ENCODE results near the gene BRINP1.

Gene BRINP1

GRCh38 chr9:119298076-119298853 is 71.0 kb downstream of the BRINP1 start:
- no peak overlapping the region for H3K4me3 ChIP-seq (ENCODE audit: low read depth in 1 of 2, low read length in 2 of 2)
- H3K9ac ChIP-seq (ENCODE audit: low read length) = no peak overlapping the region
- H3K36me3 ChIP-seq (ENCODE audit: insufficient read depth, low read length) = no peaks in the 10 kb centered on the region
- no peak overlapping the region for H3K27ac ChIP-seq (ENCODE audit: low read depth, low read length)
- no peaks in the 10 kb centered on the region for H3K27me3 ChIP-seq (ENCODE audit: control insufficient read depth in 1 of 2, insufficient read depth in 2 of 2, low read length in 2 of 2)
- no peaks in the 10 kb centered on the region for H3K9me3 ChIP-seq (ENCODE audit: low read length)
- H3K4me1 ChIP-seq (ENCODE audit: insufficient read depth, low read length) = no peaks in the 10 kb centered on the region

GRCh38 chr9:119291554-119291953 is 77.7 kb downstream of the BRINP1 start:
- no peak overlapping the region for H3K9ac ChIP-seq (ENCODE audit: low read length)
- no peak overlapping the region for H3K27ac ChIP-seq (ENCODE audit: low read depth, low read length)
- H3K4me1 ChIP-seq (ENCODE audit: insufficient read depth, low read length) = no peaks in the 10 kb centered on the region
- H3K27me3 ChIP-seq (ENCODE audit: control insufficient read depth in 1 of 2, insufficient read depth in 2 of 2, low read length in 2 of 2) = no peaks in the 10 kb centered on the region
- H3K4me3 ChIP-seq (ENCODE audit: low read depth in 1 of 2, low read length in 2 of 2) = no peak overlapping the region
- H3K36me3 ChIP-seq (ENCODE audit: insufficient read depth, low read length) = no peaks in the 10 kb centered on the region
- no peaks in the 10 kb centered on the region for H3K9me3 ChIP-seq (ENCODE audit: low read length)

GRCh38 chr9:119289740-119290433 is 79.3 kb downstream of the BRINP1 start:
- no peaks in the 10 kb centered on the region for H3K9me3 ChIP-seq (ENCODE audit: low read length)

GRCh38 chr9:119284587-119285337 is 84.5 kb downstream of the BRINP1 start:
- Histone ChIP-seq H3K27ac (ENCODE audit: low read depth, low read length) (no peak overlapping the region), H3K36me3 (ENCODE audit: insufficient read depth, low read length) (no peaks in the 10 kb centered on the region), H3K4me1 (ENCODE audit: insufficient read depth, low read length) (no peaks in the 10 kb centered on the region), H3K27me3 (ENCODE audit: control insufficient read depth in 1 of 2, insufficient read depth in 2 of 2, low read length in 2 of 2) (no peaks in the 10 kb centered on the region), H3K4me3 (ENCODE audit: low read depth in 1 of 2, low read length in 2 of 2) (no peak overlapping the region), H3K9ac (ENCODE audit: low read length) (no peak overlapping the region), H3K9me3 (ENCODE audit: low read length) (no peaks in the 10 kb centered on the region)

More at GRCh38 chr9:119289740-119290433, 79.3 kb downstream of the BRINP1 start:
- H3K9ac ChIP-seq (ENCODE audit: low read length) = no peak overlapping the region
- H3K36me3 ChIP-seq (ENCODE audit: insufficient read depth, low read length) = no peaks in the 10 kb centered on the region
- no peaks in the 10 kb centered on the region for H3K4me1 ChIP-seq (ENCODE audit: insufficient read depth, low read length)
- H3K27me3 ChIP-seq (ENCODE audit: control insufficient read depth in 1 of 2, insufficient read depth in 2 of 2, low read length in 2 of 2) = no peaks in the 10 kb centered on the region
- H3K27ac ChIP-seq (ENCODE audit: low read depth, low read length) = no peak overlapping the region
- H3K4me3 ChIP-seq (ENCODE audit: low read depth in 1 of 2, low read length in 2 of 2) = no peak overlapping the region

- H3K9ac ChIP-seq (ENCODE audit: low read length) = no peak overlapping the region
- no peaks in the 10 kb centered on the region for H3K9me3 ChIP-seq (ENCODE audit: low read length)
- H3K4me1 ChIP-seq (ENCODE audit: insufficient read depth, low read length) = no peaks in the 10 kb centered on the region
- no peaks in the 10 kb centered on the region for H3K27me3 ChIP-seq (ENCODE audit: control insufficient read depth in 1 of 2, insufficient read depth in 2 of 2, low read length in 2 of 2)
- no peak overlapping the region for H3K4me3 ChIP-seq (ENCODE audit: low read depth in 1 of 2, low read length in 2 of 2)
- no peaks in the 10 kb centered on the region for H3K36me3 ChIP-seq (ENCODE audit: insufficient read depth, low read length)
- H3K27ac ChIP-seq (ENCODE audit: low read depth, low read length) = no peak overlapping the region
Observed at GRCh38 chr9:119284118-119284517, 85.1 kb downstream of the BRINP1 start.

GRCh38 chr9:119283078-119283794 is 86.0 kb downstream of the BRINP1 start:
- H3K36me3 ChIP-seq (ENCODE audit: insufficient read depth, low read length) = no peaks in the 10 kb centered on the region
- no peaks in the 10 kb centered on the region for H3K9me3 ChIP-seq (ENCODE audit: low read length)
- H3K27ac ChIP-seq (ENCODE audit: low read depth, low read length) = no peak overlapping the region
- H3K27me3 ChIP-seq (ENCODE audit: control insufficient read depth in 1 of 2, insufficient read depth in 2 of 2, low read length in 2 of 2) = no peaks in the 10 kb centered on the region
- H3K9ac ChIP-seq (ENCODE audit: low read length) = no peak overlapping the region
- no peaks in the 10 kb centered on the region for H3K4me1 ChIP-seq (ENCODE audit: insufficient read depth, low read length)
- H3K4me3 ChIP-seq (ENCODE audit: low read depth in 1 of 2, low read length in 2 of 2) = no peak overlapping the region

GRCh38 chr9:119282476-119283077 is 86.7 kb downstream of the BRINP1 start:
- Histone ChIP-seq H3K4me3 (ENCODE audit: low read depth in 1 of 2, low read length in 2 of 2) (no peak overlapping the region), H3K9me3 (ENCODE audit: low read length) (no peaks in the 10 kb centered on the region), H3K4me1 (ENCODE audit: insufficient read depth, low read length) (no peaks in the 10 kb centered on the region), H3K27ac (ENCODE audit: low read depth, low read length) (no peak overlapping the region), H3K27me3 (ENCODE audit: control insufficient read depth in 1 of 2, insufficient read depth in 2 of 2, low read length in 2 of 2) (no peaks in the 10 kb centered on the region), H3K36me3 (ENCODE audit: insufficient read depth, low read length) (no peaks in the 10 kb centered on the region), H3K9ac (ENCODE audit: low read length) (no peak overlapping the region)

GRCh38 chr9:119280740-119281485 is 88.3 kb downstream of the BRINP1 start:
- no peaks in the 10 kb centered on the region for H3K27me3 ChIP-seq (ENCODE audit: control insufficient read depth in 1 of 2, insufficient read depth in 2 of 2, low read length in 2 of 2)
- no peak overlapping the region for H3K4me3 ChIP-seq (ENCODE audit: low read depth in 1 of 2, low read length in 2 of 2)
- H3K4me1 ChIP-seq (ENCODE audit: insufficient read depth, low read length) = no peaks in the 10 kb centered on the region
- H3K36me3 ChIP-seq (ENCODE audit: insufficient read depth, low read length) = no peaks in the 10 kb centered on the region
- H3K9ac ChIP-seq (ENCODE audit: low read length) = no peak overlapping the region
- no peaks in the 10 kb centered on the region for H3K9me3 ChIP-seq (ENCODE audit: low read length)
- H3K27ac ChIP-seq (ENCODE audit: low read depth, low read length) = no peak overlapping the region

GRCh38 chr9:119278171-119278570 is 91.1 kb downstream of the BRINP1 start:
- Histone ChIP-seq H3K4me3 (ENCODE audit: low read depth in 1 of 2, low read length in 2 of 2) (no peak overlapping the region), H3K36me3 (ENCODE audit: insufficient read depth, low read length) (no peaks in the 10 kb centered on the region), H3K9ac (ENCODE audit: low read length) (no peak overlapping the region), H3K27ac (ENCODE audit: low read depth, low read length) (no peak overlapping the region), H3K9me3 (ENCODE audit: low read length) (no peaks in the 10 kb centered on the region), H3K27me3 (ENCODE audit: control insufficient read depth in 1 of 2, insufficient read depth in 2 of 2, low read length in 2 of 2) (no peaks in the 10 kb centered on the region), H3K4me1 (ENCODE audit: insufficient read depth, low read length) (no peaks in the 10 kb centered on the region)

- Histone ChIP-seq H3K27me3 (ENCODE audit: control insufficient read depth in 1 of 2, insufficient read depth in 2 of 2, low read length in 2 of 2) (no peaks in the 10 kb centered on the region), H3K9ac (ENCODE audit: low read length) (no peak overlapping the region), H3K4me3 (ENCODE audit: low read depth in 1 of 2, low read length in 2 of 2) (no peak overlapping the region), H3K4me1 (ENCODE audit: insufficient read depth, low read length) (no peaks in the 10 kb centered on the region), H3K27ac (ENCODE audit: low read depth, low read length) (no peak overlapping the region), H3K9me3 (ENCODE audit: low read length) (no peaks in the 10 kb centered on the region), H3K36me3 (ENCODE audit: insufficient read depth, low read length) (no peaks in the 10 kb centered on the region)
Observed at GRCh38 chr9:119273984-119274665, 95.1 kb downstream of the BRINP1 start.
